Measurements from ENCODE around the gene RSBN1L.
"Not testable (repeated sequence)": the region's sequence is repeated elsewhere in the genome, so short reads cannot be mapped to it uniquely, and the experiment has no call there.

Gene RSBN1L

DNA sequence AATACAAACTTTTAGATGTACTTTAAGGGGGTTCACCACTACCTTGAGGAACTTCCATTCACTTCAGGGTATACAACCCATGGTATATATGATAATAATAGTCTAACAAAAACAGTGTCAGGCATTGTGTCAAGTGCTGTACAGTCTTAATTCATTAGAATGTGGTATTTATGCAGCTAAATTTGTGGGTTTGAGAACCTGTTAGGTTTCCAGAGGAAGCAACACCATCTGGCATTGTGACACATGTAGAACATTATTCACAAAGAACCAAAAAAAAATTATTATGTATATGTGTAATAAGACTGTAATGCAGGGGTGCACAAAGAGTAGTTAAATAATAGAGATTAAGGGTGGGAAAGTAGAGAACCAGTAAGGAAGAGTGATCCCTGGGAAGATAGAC is 75.6 kb downstream of the RSBN1L start:
- TF ChIP-seq CTCF (conservative IDR thresholded peaks at IDR 0.05) = no peak
- no peak overlapping the region for H3K27ac ChIP-seq

DNA sequence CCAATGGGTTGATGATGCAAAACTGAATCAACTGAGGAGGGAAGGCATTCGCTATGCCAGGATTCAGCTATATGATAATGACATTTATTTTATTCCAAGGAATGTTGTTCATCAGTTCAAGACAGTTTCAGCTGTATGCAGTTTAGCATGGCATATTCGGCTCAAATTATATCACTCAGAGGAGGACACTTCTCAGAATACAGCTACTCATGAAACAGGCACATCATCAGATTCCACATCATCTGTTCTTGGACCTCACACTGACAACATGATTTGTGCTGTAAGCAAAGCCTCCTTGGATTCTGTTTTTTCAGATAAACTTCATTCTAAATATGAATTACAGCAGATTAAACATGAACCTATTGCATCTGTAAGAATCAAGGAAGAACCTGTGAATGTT is 82.3 kb downstream of the RSBN1L start:
- no peak overlapping the region for H3K27ac ChIP-seq
- no peak for TF ChIP-seq CTCF (conservative IDR thresholded peaks at IDR 0.05)

DNA sequence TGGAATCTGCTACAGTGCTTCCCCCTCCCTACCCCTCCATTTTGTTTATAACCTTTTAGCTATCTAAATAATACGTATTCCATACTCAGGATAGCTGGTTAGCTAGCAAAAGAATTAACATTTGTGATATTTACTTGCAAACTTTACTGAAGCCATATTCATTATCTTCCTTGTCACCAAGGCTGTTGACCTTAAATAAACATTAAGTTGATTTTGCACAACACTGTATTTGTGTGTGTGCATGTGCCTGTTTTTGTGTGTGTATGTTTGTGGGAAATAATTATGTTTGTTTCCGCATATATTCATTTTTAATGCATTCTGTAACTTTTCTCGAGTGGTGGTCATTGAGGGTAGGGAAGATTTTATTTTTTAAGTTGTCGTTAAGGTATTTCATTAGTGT is 86.1 kb downstream of the RSBN1L start:
- TF ChIP-seq CTCF (conservative IDR thresholded peaks at IDR 0.05) = no peak
- no peak overlapping the region for H3K27ac ChIP-seq

GRCh38 chr7:77783111-77783510 is 86.9 kb downstream of the RSBN1L start:
- no peak overlapping the region for H3K27ac ChIP-seq
- no peak for TF ChIP-seq CTCF (conservative IDR thresholded peaks at IDR 0.05)

- TF ChIP-seq CTCF (conservative IDR thresholded peaks at IDR 0.05) = no peak
- no peak overlapping the region for H3K27ac ChIP-seq
Observed at GRCh38 chr7:77783545-77783944, 87.3 kb downstream of the RSBN1L start.

DNA sequence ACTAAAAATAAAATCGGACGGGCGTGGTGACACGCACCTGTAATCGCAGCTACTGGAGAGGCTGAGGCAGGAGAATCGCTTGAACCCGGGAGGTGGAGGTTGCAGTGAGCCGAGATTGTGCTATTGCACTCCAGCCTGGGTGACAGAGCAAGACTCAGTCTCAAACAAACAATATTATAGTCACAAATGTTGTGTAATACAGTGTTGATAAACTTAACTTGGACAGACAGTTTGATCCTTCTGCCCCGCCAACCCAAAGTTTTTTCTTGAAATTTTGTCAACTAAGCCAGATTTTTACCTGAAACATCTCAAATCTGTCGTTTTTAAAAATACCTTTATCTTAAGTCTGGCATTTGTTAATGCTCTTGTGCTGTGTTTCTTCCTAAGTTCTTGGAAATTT is 88.2 kb downstream of the RSBN1L start:
- H3K27ac ChIP-seq = not testable (repeated sequence)

- no peak for TF ChIP-seq CTCF (conservative IDR thresholded peaks at IDR 0.05)
Observed at GRCh38 chr7:77786018-77786417, 89.8 kb downstream of the RSBN1L start.

GRCh38 chr7:77786741-77787140 is 90.5 kb downstream of the RSBN1L start:
- no peak for TF ChIP-seq CTCF (conservative IDR thresholded peaks at IDR 0.05)
- H3K27ac ChIP-seq = no peak overlapping the region

More at GRCh38 chr7:77786018-77786417, 89.8 kb downstream of the RSBN1L start:
- H3K27ac ChIP-seq = no peak overlapping the region
